Esophagus (tissue), 2 donors: ENCODE measurements around the gene SUPT6H. TPM values are rescaled to one million over a fixed set of nuclear protein-coding genes. Genes with fewer than 3 reads are reported as not detected.
"Not testable (repeated sequence)": the region's sequence is repeated elsewhere in the genome, so short reads cannot be mapped to it uniquely, and the experiment has no call there.

Source experiments
- H3K27ac ChIP-seq, 2 donors: one replicate each; pipeline ENCODE4 v1.5.1; 2013; ENCODE audit warnings: low read depth in 2 of 2, mild to moderate bottlenecking in 2 of 2, inconsistent platforms in 1 of 2, low read length in 1 of 2, moderate library complexity in 1 of 2
- H3K27me3 ChIP-seq, 2 donors: one replicate each; pipeline ENCODE4 v1.6.1; 2013; ENCODE audit warnings: low read length in 2 of 2, control low read depth in 1 of 2, mild to moderate bottlenecking in 1 of 2; ENCODE audit not compliant: insufficient read depth in 2 of 2, control insufficient read depth in 1 of 2
- H3K36me3 ChIP-seq, 2 donors: one replicate each; pipeline ENCODE4 v1.6.1; 2013; ENCODE audit warnings: low read length in 1 of 2; ENCODE audit not compliant: control insufficient read depth in 2 of 2, insufficient read depth in 2 of 2
- H3K4me1 ChIP-seq, 2 donors: one replicate each; pipeline ENCODE4 v1.6.1; 2013; ENCODE audit warnings: low read length in 1 of 2; ENCODE audit not compliant: control insufficient read depth in 2 of 2, insufficient read depth in 2 of 2
- H3K4me3 ChIP-seq, 2 donors: one replicate each; pipeline ENCODE4 v1.5.1; 2013; ENCODE audit warnings: low read length in 2 of 2, mild to moderate bottlenecking in 2 of 2, low read depth in 1 of 2, moderate library complexity in 1 of 2
- H3K9me3 ChIP-seq, 2 donors: one replicate each; pipeline ENCODE4 v1.6.1; 2013; ENCODE audit warnings: mild to moderate bottlenecking in 2 of 2, low read depth in 1 of 2, low read length in 1 of 2, moderate library complexity in 1 of 2; ENCODE audit not compliant: control insufficient read depth in 2 of 2, insufficient read depth in 1 of 2
- WGBS, 2 donors: extraction: QIAGEN DNeasy Blood & Tissue Kit; methylation state at CpG; one replicate each; pipeline ENCODE4 v1.1.7; 2013; 5-methylcytosine and 5-hydroxymethylcytosine counted together
- polyA plus RNA-seq, 2 donors: library from polyadenylated mRNA; stranded (reverse); fragments of 200-250 nt; gene quantifications; one replicate each; pipeline ENCODE4 v1.2.3, GENCODE V29; 2013
- donor health status: healthy with polysubstance abuse.
- donor health status: Bipolar disorder and iron deficiency.

The SUPT6H gene
- polyA plus RNA-seq, 2 donors = 21.4 to 29.2 TPM

- Histone ChIP-seq H3K4me1 (peaks cover 0 to 19% of the 10 kb centered on the region in 2 donors), H3K36me3 (peaks cover 0 to 17% of the 10 kb centered on the region in 2 donors), H3K9me3 (no peaks in the 10 kb centered on the region), H3K27ac (peak overlapping the region; percentile 43 to 73), H3K27me3 (no peaks in the 10 kb centered on the region), H3K4me3 (no peak overlapping the region)
- WGBS, 2 donors = 65 to 70% methylated on average over 6 of the region's 6 CpGs
Observed at GRCh38 chr17:28723159-28723835, 61.3 kb downstream of the SUPT6H start.

- H3K27me3 ChIP-seq, H3K4me3 ChIP-seq, H3K9me3 ChIP-seq: not testable (repeated sequence)
- peak overlapping the region; percentile 30 to 93 for H3K27ac ChIP-seq
- peaks cover 0 to 19% of the 10 kb centered on the region in 2 donors for H3K4me1 ChIP-seq
- WGBS, 2 donors = 54 to 56% methylated on average over 4 of the region's 4 CpGs
- H3K36me3 ChIP-seq = peaks cover 0 to 17% of the 10 kb centered on the region in 2 donors
Observed at GRCh38 chr17:28723836-28724499, 62.0 kb downstream of the SUPT6H start.

- 65 to 72% methylated on average over 10 of the region's 10 CpGs for WGBS, 2 donors
- H3K4me3 ChIP-seq = peak overlapping the region in 1 of 2 donors; percentile 80
- H3K27me3 ChIP-seq = no peaks in the 10 kb centered on the region
- peaks cover 0 to 17% of the 10 kb centered on the region in 2 donors for H3K36me3 ChIP-seq
- peaks cover 0 to 19% of the 10 kb centered on the region in 2 donors for H3K4me1 ChIP-seq
- no peaks in the 10 kb centered on the region for H3K9me3 ChIP-seq
- H3K27ac ChIP-seq = peak overlapping the region; percentile 53 to 93
Observed at GRCh38 chr17:28724500-28725165, 62.6 kb downstream of the SUPT6H start.

- Histone ChIP-seq H3K36me3 (peaks cover 0 to 17% of the 10 kb centered on the region in 2 donors), H3K27ac (peak overlapping the region; percentile 53 to 93), H3K27me3 (no peaks in the 10 kb centered on the region), H3K9me3 (no peaks in the 10 kb centered on the region), H3K4me3 (peak overlapping the region; percentile 50 to 80), H3K4me1 (peaks cover 0 to 19% of the 10 kb centered on the region in 2 donors)
- WGBS, 2 donors = 19 to 20% methylated on average over 20 of the region's 20 CpGs
Observed at GRCh38 chr17:28725166-28725659, 63.2 kb downstream of the SUPT6H start.

GRCh38 chr17:28725660-28726225 lies 63.7 kb downstream of the SUPT6H start:
- H3K36me3 ChIP-seq = peaks cover 0 to 17% of the 10 kb centered on the region in 2 donors
- peaks cover 0 to 19% of the 10 kb centered on the region in 2 donors for H3K4me1 ChIP-seq
- 1 to 2% methylated on average over 40 to 45 of the region's 45 CpGs for WGBS, 2 donors
- H3K27ac ChIP-seq = peak overlapping the region; percentile 53 to 93
- H3K4me3 ChIP-seq = peak overlapping the region; percentile 50 to 80
- H3K9me3 ChIP-seq = no peaks in the 10 kb centered on the region
- no peaks in the 10 kb centered on the region for H3K27me3 ChIP-seq

- Histone ChIP-seq H3K4me1 (peaks cover 0 to 19% of the 10 kb centered on the region in 2 donors), H3K9me3 (no peaks in the 10 kb centered on the region), H3K27me3 (no peaks in the 10 kb centered on the region), H3K27ac (peak within 1 kb of the TSS; percentile 86 to 93), H3K4me3 (peak within 1 kb of the TSS; percentile 70 to 80), H3K36me3 (peaks cover 0 to 17% of the 10 kb centered on the region in 2 donors)
- 0 to 1% methylated on average over 31 to 49 of the region's 49 CpGs for WGBS, 2 donors
Observed at GRCh38 chr17:28726226-28726626, 64.2 kb downstream of the SUPT6H start, which contains the start of gene TLCD1. TSS of gene TLCD1 (minus strand) at chr17:28726233. CDS start at chr17:28726097, 136 bp downstream.

- 0 to 1% methylated on average over 57 of the region's 57 CpGs for WGBS, 2 donors
- Histone ChIP-seq H3K4me1 (peaks cover 0 to 19% of the 10 kb centered on the region in 2 donors), H3K9me3 (no peaks in the 10 kb centered on the region), H3K27me3 (no peaks in the 10 kb centered on the region), H3K36me3 (peaks cover 0 to 15% of the 10 kb centered on the region in 2 donors), H3K4me3 (peak overlapping the region; percentile 70 to 80), H3K27ac (peak overlapping the region; percentile 86 to 93)
Observed at GRCh38 chr17:28726627-28727491, 64.9 kb downstream of the SUPT6H start.

GRCh38 chr17:28728364-28729200 lies 66.6 kb downstream of the SUPT6H start, which contains the start of gene NEK8:
TSS of gene NEK8 (plus strand) at chr17:28728788. CDS start at chr17:28728814, 26 bp downstream.
- peaks cover 0 to 6% of the 10 kb centered on the region in 2 donors for H3K36me3 ChIP-seq
- peaks cover 0 to 11% of the 10 kb centered on the region in 2 donors for H3K4me1 ChIP-seq
- no peaks in the 10 kb centered on the region for H3K9me3 ChIP-seq
- WGBS, 2 donors = 0% methylated on average over 58 to 64 of the region's 64 CpGs
- peak within 1 kb of the TSS; percentile 99 to 100 for H3K27ac ChIP-seq
- H3K27me3 ChIP-seq = no peaks in the 10 kb centered on the region
- peak within 1 kb of the TSS; percentile 75 to 80 for H3K4me3 ChIP-seq
